Stomach (tissue), 4 donors: ENCODE results near the gene PDE4D.

Experiments used
- CTCF ChIP-seq, 7 experiments: fragments of 450-650 bp in 4 of 7; fragments of 200-600 bp in 3 of 7; sonication (generic) in 3 of 7; IDR thresholded peaks; one replicate each; pipeline ENCODE4 v1.5.1; 2016 to 2019; ENCODE audit warnings: antibody characterized with exemption in 7 of 7, control low read depth in 2 of 7, mild to moderate bottlenecking in 1 of 7
- POLR2A ChIP-seq, 4 donors: fragments of 450-650 bp; IDR thresholded peaks; one replicate each; pipeline ENCODE4 v1.6.1; 2016; ENCODE audit warnings: antibody characterized with exemption in 4 of 4, control low read depth in 2 of 4, mild to moderate bottlenecking in 1 of 4, moderate library complexity in 1 of 4

- TF ChIP-seq CTCF (IDR thresholded peaks at IDR 0.05) (no peak), POLR2A (IDR thresholded peaks at IDR 0.05) (no peak)
Observed at GRCh38 chr5:59522201-59522831, 371.2 kb downstream of the PDE4D start.
